ENCODE results near the gene SEPTIN1. TPM values are rescaled to one million over a fixed set of nuclear protein-coding genes. Genes with fewer than 3 reads are reported as not detected.

SEPTIN1 gene
- total RNA-seq, 1 experiment from 2014 or later: 3.4 TPM

GRCh38 chr16:30365200-30365599, 17.2 kb downstream of the SEPTIN1 start:
- RAD21 ChIA-PET (ENCODE audit: low non-redundant PET in 1 of 2, low total read pairs in 2 of 2, uncharacterized antibody in 2 of 2, unreplicated experiment in 2 of 2): no interaction called here
- no peaks in the 10 kb centered on the region for H3K27me3 ChIP-seq (ENCODE audit: insufficient read depth, low read length)
- no peak for DNase-seq (ENCODE audit: low read depth, low spot score)
- no peak overlapping the region for H3K27ac ChIP-seq (ENCODE audit: low read depth, low read length)
- ATAC-seq: no peak
- CTCF ChIA-PET: interaction anchor here (0.9 kb wide), 1 partner anchor 44 kb away, joined by 3 read pairs; no protein-coding TSS in a partner anchor
- H3K4me2 ChIP-seq (ENCODE audit: low read length): no peak overlapping the region
- peaks cover 87% of the 10 kb centered on the region for H3K79me2 ChIP-seq (ENCODE audit: insufficient read depth, low read length)
- no peak overlapping the region for H3K9ac ChIP-seq (ENCODE audit: low read length)
- no peak overlapping the region for H2AFZ ChIP-seq (ENCODE audit: low read depth, low read length, poor library complexity, severe bottlenecking)
- peaks cover 12 to 18% of the 10 kb centered on the region in 2 experiments for H3K4me1 ChIP-seq (ENCODE audit: control insufficient read depth in 1 of 2, insufficient read depth in 2 of 2, low read length in 2 of 2)
- H3K9me2 ChIP-seq (ENCODE audit: insufficient read depth): no peaks in the 10 kb centered on the region
- intact Hi-C loops (cut with micrococcal nuclease): no loop called here
- no peaks in the 10 kb centered on the region for H4K20me1 ChIP-seq (ENCODE audit: insufficient read depth)
- POLR2A ChIA-PET: no interaction called here
- no peak overlapping the region for H3K4me3 ChIP-seq (replicated peaks in 1 of 2; ENCODE audit: low read depth in 1 of 2, low read length in 2 of 2)
- no TSS peak for BruUV-seq (replicated peaks)
- no peak for TF ChIP-seq ZNF274 (IDR thresholded peaks at IDR 0.05; ENCODE audit: low read depth, low read length)
- no peak for TF ChIP-seq ELF1 (IDR thresholded peaks at IDR 0.05; ENCODE audit: borderline replicate concordance, low read depth)
- TF ChIP-seq RAD21 (IDR thresholded peaks at IDR 0.05; ENCODE audit: low read depth): no peak
- no peak for TF ChIP-seq SIN3A (IDR thresholded peaks at IDR 0.05; ENCODE audit: low read depth)
- TF ChIP-seq CEBPB (IDR thresholded peaks at IDR 0.05; ENCODE audit: low read depth): no peak
- no peak for TF ChIP-seq TCF7L2 (IDR thresholded peaks at IDR 0.05; ENCODE audit: borderline replicate concordance, extremely low read depth, insufficient read depth, insufficient read length)
- TF ChIP-seq EZH2 (IDR thresholded peaks at IDR 0.05): no peak
- TF ChIP-seq SP1 (IDR thresholded peaks at IDR 0.05; ENCODE audit: low read depth): no peak
- no peak for TF ChIP-seq POLR2A (IDR thresholded peaks at IDR 0.05; ENCODE audit: borderline replicate concordance, extremely low read depth, insufficient read depth, insufficient read length)
- TF ChIP-seq ZFX (IDR thresholded peaks at IDR 0.05): no peak
- no peak for TF ChIP-seq CTCF (IDR thresholded peaks at IDR 0.05 in 2 of 3, conservative IDR thresholded peaks at IDR 0.05 in 1 of 3; ENCODE audit: borderline replicate concordance in 1 of 3, insufficient read depth in 1 of 3, low read depth in 2 of 3, low read length in 2 of 3)
- no peak for TF ChIP-seq JUND (IDR thresholded peaks at IDR 0.05)
- no peak for TF ChIP-seq FOSL1 (IDR thresholded peaks at IDR 0.05; ENCODE audit: low read depth)
- TF ChIP-seq ZBTB33 (IDR thresholded peaks at IDR 0.05; ENCODE audit: extremely low read depth, insufficient replicate concordance, low read length): no peak
- TF ChIP-seq EGR1 (IDR thresholded peaks at IDR 0.05; ENCODE audit: low read depth): no peak
- peaks cover 15 to 20% of the 10 kb centered on the region in 2 experiments for H3K36me3 ChIP-seq (ENCODE audit: control insufficient read depth in 1 of 2, insufficient read depth in 2 of 2, low read length in 2 of 2)
- H3K9me3 ChIP-seq (ENCODE audit: control insufficient read depth in 1 of 2, insufficient read depth in 1 of 2, low read depth in 1 of 2, low read length in 2 of 2): no peaks in the 10 kb centered on the region

All from HCT116 (cell line).